Measurements from ENCODE around the gene PHLDB2. TPM values are rescaled to one million over a fixed set of nuclear protein-coding genes. Genes with fewer than 3 reads are reported as not detected.

Gene PHLDB2
- total and polyA plus RNA-seq, 2 of the 13 experiments (the other 11 are each of a cell fraction or from before 2014, with no cell fraction given): 8.4 to 23.6 TPM

DNA sequence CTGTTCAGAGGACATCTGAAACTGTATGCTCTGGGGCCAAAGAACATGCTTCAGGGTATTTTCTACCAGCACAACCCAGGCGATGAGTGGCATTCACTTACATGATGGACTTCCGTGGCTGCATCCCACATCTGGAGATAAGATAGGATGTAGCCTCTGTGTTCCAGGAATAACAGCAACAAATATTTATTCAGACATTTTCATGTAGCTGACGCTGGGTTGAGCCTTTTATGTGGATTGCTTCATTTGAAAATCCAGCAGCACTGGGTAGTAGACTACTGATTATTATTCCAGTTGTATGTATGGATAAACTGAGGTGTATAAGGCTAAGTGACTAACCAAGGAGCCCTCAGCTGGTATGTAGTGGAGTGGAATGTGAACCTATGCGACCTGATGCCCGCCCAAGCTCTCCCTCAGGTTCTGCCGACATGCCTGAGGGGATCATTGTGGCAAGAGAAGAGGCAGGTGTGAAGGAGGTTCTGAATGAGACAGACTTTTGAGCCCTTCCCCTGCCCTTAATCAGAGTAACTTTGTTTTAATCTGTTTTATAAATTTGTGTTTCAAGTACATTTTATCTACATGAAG lies 93.9 kb downstream of the PHLDB2 start:
- no TSS peak for BruUV-seq (replicated peaks)
- Histone ChIP-seq H3K9ac (ENCODE audit: insufficient read depth, low read depth, low read length) (no peak overlapping the region), H3K79me2 (ENCODE audit: insufficient read depth, low read length) (no peaks in the 10 kb centered on the region), H3K9me3 (ENCODE audit: low read length) (no peaks in the 10 kb centered on the region), H3K27ac (ENCODE audit: extremely low read length, insufficient read depth, low read length) (no peak overlapping the region), H3K4me3 (replicated peaks in 1 of 3; ENCODE audit: insufficient read depth in 1 of 3, low read depth in 2 of 3, low read length in 3 of 3) (no peak overlapping the region), H3K36me3 (replicated peaks in 1 of 2; ENCODE audit: control insufficient read depth in 1 of 2, insufficient read depth in 2 of 2, low read length in 2 of 2) (peaks cover 0 to 20% of the 10 kb centered on the region in 2 experiments; a peak in 2 of 5 replicates), H3K4me1 (ENCODE audit: insufficient read depth, low read length) (no peaks in the 10 kb centered on the region), H3K4me2 (ENCODE audit: low read depth, low read length) (no peak overlapping the region), H3K27me3 (ENCODE audit: control insufficient read depth in 1 of 2, insufficient read depth in 2 of 2, low read length in 2 of 2) (no peaks in the 10 kb centered on the region), H4K20me1 (ENCODE audit: insufficient read depth, low read length) (no peaks in the 10 kb centered on the region), H2AFZ (ENCODE audit: low read length) (no peak overlapping the region)
- FAIRE-seq (no peak), DNase-seq (ENCODE audit: low spot score) (no peak), ATAC-seq (no peak)
- intact Hi-C loops (cut with micrococcal nuclease; ENCODE audit: unreplicated experiment): no loop called here
- whole genome bisulfite sequencing (ENCODE audit: low lambda C conversion rate): 97% methylated on average over 6 of the region's 6 CpGs
- TF ChIP-seq ZNF329 (CRISPR knock-in tag; IDR thresholded peaks at IDR 0.05; ENCODE audit: low read depth): no peak
- TF ChIP-seq ZNF547 (CRISPR knock-in tag; IDR thresholded peaks at IDR 0.05): no peak
- TF ChIP-seq, protein P1, sequence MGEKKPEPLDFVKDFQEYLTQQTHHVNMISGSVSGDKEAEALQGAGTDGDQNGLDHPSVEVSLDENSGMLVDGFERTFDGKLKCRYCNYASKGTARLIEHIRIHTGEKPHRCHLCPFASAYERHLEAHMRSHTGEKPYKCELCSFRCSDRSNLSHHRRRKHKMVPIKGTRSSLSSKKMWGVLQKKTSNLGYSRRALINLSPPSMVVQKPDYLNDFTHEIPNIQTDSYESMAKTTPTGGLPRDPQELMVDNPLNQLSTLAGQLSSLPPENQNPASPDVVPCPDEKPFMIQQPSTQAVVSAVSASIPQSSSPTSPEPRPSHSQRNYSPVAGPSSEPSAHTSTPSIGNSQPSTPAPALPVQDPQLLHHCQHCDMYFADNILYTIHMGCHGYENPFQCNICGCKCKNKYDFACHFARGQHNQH (CRISPR knock-in tag; IDR thresholded peaks at IDR 0.05): no peak
- TF ChIP-seq HIVEP1 (CRISPR knock-in tag; IDR thresholded peaks at IDR 0.05): no peak
- TF ChIP-seq RNF2 (conservative IDR thresholded peaks at IDR 0.05; ENCODE audit: low read depth): no peak
- no peak for TF ChIP-seq TEAD3 (CRISPR knock-in tag; optimal IDR thresholded peaks at IDR 0.05; ENCODE audit: borderline replicate concordance)
- TF ChIP-seq, protein P2, sequence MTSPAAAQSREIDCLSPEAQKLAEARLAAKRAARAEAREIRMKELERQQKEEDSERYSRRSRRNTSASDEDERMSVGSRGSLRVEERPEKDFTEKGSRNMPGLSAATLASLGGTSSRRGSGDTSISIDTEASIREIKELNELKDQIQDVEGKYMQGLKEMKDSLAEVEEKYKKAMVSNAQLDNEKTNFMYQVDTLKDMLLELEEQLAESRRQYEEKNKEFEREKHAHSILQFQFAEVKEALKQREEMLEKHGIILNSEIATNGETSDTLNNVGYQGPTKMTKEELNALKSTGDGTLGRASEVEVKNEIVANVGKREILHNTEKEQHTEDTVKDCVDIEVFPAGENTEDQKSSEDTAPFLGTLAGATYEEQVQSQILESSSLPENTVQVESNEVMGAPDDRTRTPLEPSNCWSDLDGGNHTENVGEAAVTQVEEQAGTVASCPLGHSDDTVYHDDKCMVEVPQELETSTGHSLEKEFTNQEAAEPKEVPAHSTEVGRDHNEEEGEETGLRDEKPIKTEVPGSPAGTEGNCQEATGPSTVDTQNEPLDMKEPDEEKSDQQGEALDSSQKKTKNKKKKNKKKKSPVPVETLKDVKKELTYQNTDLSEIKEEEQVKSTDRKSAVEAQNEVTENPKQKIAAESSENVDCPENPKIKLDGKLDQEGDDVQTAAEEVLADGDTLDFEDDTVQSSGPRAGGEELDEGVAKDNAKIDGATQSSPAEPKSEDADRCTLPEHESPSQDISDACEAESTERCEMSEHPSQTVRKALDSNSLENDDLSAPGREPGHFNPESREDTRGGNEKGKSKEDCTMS (CRISPR knock-in tag; conservative IDR thresholded peaks at IDR 0.05): no peak
- TF ChIP-seq NFE2L2 (IDR thresholded peaks at IDR 0.05; ENCODE audit: low read length): no peak
- TF ChIP-seq, protein P3, sequence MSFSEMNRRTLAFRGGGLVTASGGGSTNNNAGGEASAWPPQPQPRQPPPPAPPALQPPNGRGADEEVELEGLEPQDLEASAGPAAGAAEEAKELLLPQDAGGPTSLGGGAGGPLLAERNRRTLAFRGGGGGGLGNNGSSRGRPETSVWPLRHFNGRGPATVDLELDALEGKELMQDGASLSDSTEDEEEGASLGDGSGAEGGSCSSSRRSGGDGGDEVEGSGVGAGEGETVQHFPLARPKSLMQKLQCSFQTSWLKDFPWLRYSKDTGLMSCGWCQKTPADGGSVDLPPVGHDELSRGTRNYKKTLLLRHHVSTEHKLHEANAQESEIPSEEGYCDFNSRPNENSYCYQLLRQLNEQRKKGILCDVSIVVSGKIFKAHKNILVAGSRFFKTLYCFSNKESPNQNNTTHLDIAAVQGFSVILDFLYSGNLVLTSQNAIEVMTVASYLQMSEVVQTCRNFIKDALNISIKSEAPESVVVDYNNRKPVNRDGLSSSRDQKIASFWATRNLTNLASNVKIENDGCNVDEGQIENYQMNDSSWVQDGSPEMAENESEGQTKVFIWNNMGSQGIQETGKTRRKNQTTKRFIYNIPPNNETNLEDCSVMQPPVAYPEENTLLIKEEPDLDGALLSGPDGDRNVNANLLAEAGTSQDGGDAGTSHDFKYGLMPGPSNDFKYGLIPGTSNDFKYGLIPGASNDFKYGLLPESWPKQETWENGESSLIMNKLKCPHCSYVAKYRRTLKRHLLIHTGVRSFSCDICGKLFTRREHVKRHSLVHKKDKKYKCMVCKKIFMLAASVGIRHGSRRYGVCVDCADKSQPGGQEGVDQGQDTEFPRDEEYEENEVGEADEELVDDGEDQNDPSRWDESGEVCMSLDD (CRISPR knock-in tag; IDR thresholded peaks at IDR 0.05; ENCODE audit: borderline replicate concordance): no peak
- TF ChIP-seq, protein P4, sequence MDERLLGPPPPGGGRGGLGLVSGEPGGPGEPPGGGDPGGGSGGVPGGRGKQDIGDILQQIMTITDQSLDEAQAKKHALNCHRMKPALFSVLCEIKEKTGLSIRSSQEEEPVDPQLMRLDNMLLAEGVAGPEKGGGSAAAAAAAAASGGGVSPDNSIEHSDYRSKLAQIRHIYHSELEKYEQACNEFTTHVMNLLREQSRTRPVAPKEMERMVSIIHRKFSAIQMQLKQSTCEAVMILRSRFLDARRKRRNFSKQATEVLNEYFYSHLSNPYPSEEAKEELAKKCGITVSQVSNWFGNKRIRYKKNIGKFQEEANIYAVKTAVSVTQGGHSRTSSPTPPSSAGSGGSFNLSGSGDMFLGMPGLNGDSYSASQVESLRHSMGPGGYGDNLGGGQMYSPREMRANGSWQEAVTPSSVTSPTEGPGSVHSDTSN (CRISPR knock-in tag; IDR thresholded peaks at IDR 0.05): no peak
- TF ChIP-seq SOX5 (CRISPR knock-in tag; IDR thresholded peaks at IDR 0.05; ENCODE audit: borderline replicate concordance): no peak
- no peak for TF ChIP-seq SMAD9 (CRISPR knock-in tag; IDR thresholded peaks at IDR 0.05)
- TF ChIP-seq FOXA3 (CRISPR knock-in tag; IDR thresholded peaks at IDR 0.05): no peak
- TF ChIP-seq ATAD3A (CRISPR knock-in tag; IDR thresholded peaks at IDR 0.05): no peak
- ChIA-PET POLR2A (no interaction called here), CTCF (ENCODE audit: low intra/inter-chr PET ratio, low total read pairs) (no interaction called here)
- in situ Hi-C loops (cut with HindIII; ENCODE audit: extremely low pct_ligation_motif_present, low pct_unique_long_range_greater_than_20kb): no loop called here
